Neuron (in vitro differentiated cells): ENCODE data around the gene MUC2.

ENCODE experiments used
- H2AFZ ChIP-seq: one replicate; pipeline ENCODE4 v1.6.1; 2013; ENCODE audit warnings: low read depth, mild to moderate bottlenecking, inconsistent platforms, low read length, moderate library complexity
- H3K27me3 ChIP-seq: one replicate; pipeline ENCODE4 v1.6.1; 2013; ENCODE audit warnings: low read length; ENCODE audit not compliant: insufficient read depth
- H3K36me3 ChIP-seq: one replicate; pipeline ENCODE4 v1.6.1; 2013; ENCODE audit warnings: low read length; ENCODE audit not compliant: insufficient read depth
- H3K4me1 ChIP-seq: one replicate; pipeline ENCODE4 v1.6.1; 2013; ENCODE audit warnings: low read length; ENCODE audit not compliant: insufficient read depth
- H3K4me3 ChIP-seq: 2 replicates; pipeline ENCODE4 v1.5.1; 2013; ENCODE audit warnings: mild to moderate bottlenecking, low read length, moderate library complexity
- H3K9me3 ChIP-seq: one replicate; pipeline ENCODE4 v1.6.1; 2013; ENCODE audit warnings: low read length

MUC2 gene

DNA sequence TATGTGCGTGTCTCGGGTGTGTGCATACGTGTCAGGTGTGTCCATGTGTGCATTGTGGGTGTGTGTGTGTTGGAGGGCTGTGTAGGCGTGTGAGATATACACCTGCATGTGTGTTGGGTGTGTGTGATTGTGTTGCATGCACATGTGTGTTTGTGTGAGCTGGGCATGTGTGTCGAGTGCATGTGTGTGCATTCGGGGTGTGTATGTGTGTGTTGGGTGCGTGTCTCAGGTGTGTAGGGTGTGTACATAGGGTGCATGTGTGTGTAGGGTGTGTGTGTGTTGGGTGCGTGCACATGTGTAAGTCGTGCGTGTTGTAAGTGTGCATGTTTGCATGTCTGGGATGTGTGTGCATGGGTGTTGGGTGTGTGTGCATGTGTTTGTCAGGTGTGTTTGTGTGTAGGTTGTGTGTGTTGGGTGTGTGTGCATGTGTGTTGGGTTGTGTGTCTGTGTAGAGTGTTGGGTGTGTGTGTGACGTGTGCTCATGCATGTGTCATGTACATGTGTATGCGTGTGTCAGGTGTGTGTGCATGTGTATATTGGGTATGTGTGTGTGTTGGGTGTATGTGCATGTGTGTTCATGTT, 42.3 kb upstream of the MUC2 start:
- Histone ChIP-seq H3K9me3 (no peaks in the 10 kb centered on the region), H3K27me3 (no peaks in the 10 kb centered on the region), H3K4me3 (no peak overlapping the region), H3K36me3 (no peaks in the 10 kb centered on the region), H2AFZ (no peak overlapping the region), H3K4me1 (no peaks in the 10 kb centered on the region)

- Histone ChIP-seq H3K27me3 (peaks cover 4% of the 10 kb centered on the region), H3K4me1 (no peaks in the 10 kb centered on the region), H3K36me3 (no peaks in the 10 kb centered on the region), H2AFZ (no peak overlapping the region), H3K4me3 (no peak overlapping the region), H3K9me3 (no peaks in the 10 kb centered on the region)
These were observed 41.5 kb upstream of the MUC2 start for GRCh38 chr11:1033016-1033798.

- Histone ChIP-seq H3K9me3 (no peaks in the 10 kb centered on the region), H3K27me3 (peaks cover 4% of the 10 kb centered on the region), H2AFZ (no peak overlapping the region), H3K36me3 (no peaks in the 10 kb centered on the region), H3K4me1 (no peaks in the 10 kb centered on the region), H3K4me3 (no peak overlapping the region)
These were observed 40.7 kb upstream of the MUC2 start for GRCh38 chr11:1034001-1034400.

DNA sequence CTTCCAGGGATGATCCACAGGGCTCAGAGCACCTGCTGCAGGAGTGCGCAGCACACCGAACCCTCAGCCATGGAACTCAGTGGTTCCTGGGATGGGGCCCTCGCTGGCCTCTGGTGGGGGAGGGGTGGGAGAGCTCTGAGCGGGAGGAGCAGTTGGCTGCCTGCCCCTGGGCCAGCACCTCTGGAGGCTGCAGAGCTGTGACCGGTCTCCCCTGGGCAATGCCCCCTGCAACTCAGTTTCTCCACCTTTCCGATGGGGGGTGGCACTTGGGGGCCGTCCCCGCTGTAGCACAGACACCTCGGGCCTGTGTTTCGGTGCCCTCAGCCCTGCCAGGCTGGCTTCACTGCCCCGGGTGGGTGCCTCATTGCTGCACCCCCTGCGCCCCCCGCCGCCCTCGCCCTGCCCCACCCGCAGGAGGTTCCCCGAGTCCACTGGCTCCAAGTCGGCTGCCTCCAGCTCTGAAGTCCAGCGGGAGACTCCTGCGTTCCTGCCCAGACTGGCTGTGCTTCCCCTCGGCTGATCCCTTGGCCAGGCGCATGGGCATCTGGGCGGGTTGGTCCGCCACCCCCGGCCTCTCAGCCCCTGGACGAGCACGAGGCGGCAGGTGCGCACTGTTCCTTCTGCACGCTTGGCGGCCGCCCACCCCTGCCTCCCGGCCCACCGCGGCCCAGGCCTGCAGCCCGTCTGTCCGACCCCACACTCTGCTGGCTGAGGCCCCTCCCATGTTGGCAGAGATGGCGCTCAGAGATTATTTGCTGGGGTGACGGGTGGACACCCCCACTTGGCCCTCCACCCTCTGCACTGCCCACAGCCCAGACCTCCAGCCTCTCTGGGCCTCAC, 40.0 kb upstream of the MUC2 start:
- H3K4me1 ChIP-seq, result no peaks in the 10 kb centered on the region
- H3K36me3 ChIP-seq, result no peaks in the 10 kb centered on the region
- no peaks in the 10 kb centered on the region for H3K9me3 ChIP-seq
- no peak overlapping the region for H3K4me3 ChIP-seq
- H2AFZ ChIP-seq, result no peak overlapping the region
- peaks cover 4% of the 10 kb centered on the region for H3K27me3 ChIP-seq

GRCh38 chr11:1035577-1036283, 38.9 kb upstream of the MUC2 start:
- Histone ChIP-seq H3K4me3 (no peak overlapping the region), H3K36me3 (no peaks in the 10 kb centered on the region), H2AFZ (no peak overlapping the region), H3K4me1 (no peaks in the 10 kb centered on the region), H3K9me3 (no peaks in the 10 kb centered on the region), H3K27me3 (peaks cover 4% of the 10 kb centered on the region)

DNA sequence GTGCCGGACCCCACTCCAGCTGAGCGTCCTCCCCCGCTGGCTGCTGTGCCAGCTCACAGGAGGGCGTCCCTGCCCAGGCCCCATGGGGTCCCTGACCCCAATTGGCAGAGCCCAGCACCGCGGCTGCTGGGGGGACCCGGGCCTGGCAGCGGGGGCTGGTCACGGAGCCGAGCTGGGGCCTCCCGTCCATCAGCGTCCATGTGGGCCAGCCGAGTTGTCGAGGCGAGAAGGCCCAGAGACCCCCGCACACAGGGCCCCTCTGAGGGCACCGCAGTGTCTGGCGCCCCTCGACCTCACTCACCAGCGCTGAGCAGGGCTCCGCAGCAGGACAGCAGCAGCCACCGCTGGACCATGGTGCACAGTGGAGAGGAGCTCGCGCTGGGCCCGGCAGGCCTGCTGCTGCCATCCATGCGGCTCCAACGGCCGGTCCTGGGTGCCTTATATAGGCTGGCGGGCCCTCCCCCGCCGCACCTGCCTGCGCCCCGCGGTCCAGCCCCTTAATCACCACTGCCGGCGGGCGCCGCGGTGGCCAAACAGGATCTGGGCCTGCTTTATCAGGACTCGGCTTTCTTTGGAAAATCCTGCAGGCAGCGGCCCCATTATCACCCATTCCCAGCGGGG, 38.3 kb upstream of the MUC2 start, which contains the start of gene MUC6:
TSS of gene MUC6 (minus strand) at position 416 of the 621 bp plus-strand sequence. CDS start at position 353, 63 bp downstream.
- Histone ChIP-seq H3K4me1 (no peaks in the 10 kb centered on the region), H3K4me3 (no peak within 1 kb of the TSS), H2AFZ (no peak within 1 kb of the TSS), H3K27me3 (peaks cover 4% of the 10 kb centered on the region), H3K9me3 (no peaks in the 10 kb centered on the region), H3K36me3 (no peaks in the 10 kb centered on the region)

DNA sequence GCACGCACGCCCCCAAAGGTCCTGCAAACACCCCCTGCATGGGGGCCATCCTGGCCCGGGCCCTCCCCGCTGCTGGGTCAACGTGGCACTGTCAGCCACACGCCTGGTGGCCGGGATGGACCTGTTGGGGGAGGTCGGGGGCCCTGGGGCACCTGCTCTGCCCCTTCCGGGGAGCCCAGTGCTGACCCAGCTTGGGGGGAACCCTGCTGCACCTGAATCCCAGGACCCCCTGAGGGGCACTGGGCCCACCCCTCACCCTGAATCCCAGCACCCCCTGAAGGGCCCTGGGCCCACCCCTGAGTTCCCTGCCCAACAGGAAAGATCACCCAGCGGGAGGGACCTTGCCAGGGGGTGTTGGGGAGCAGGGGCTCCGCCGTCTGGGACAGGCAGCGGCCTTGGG, 37.7 kb upstream of the MUC2 start:
- Histone ChIP-seq H3K27me3 (peaks cover 4% of the 10 kb centered on the region), H3K4me3 (no peak overlapping the region), H3K9me3 (no peaks in the 10 kb centered on the region), H3K4me1 (no peaks in the 10 kb centered on the region), H2AFZ (no peak overlapping the region), H3K36me3 (no peaks in the 10 kb centered on the region)

DNA sequence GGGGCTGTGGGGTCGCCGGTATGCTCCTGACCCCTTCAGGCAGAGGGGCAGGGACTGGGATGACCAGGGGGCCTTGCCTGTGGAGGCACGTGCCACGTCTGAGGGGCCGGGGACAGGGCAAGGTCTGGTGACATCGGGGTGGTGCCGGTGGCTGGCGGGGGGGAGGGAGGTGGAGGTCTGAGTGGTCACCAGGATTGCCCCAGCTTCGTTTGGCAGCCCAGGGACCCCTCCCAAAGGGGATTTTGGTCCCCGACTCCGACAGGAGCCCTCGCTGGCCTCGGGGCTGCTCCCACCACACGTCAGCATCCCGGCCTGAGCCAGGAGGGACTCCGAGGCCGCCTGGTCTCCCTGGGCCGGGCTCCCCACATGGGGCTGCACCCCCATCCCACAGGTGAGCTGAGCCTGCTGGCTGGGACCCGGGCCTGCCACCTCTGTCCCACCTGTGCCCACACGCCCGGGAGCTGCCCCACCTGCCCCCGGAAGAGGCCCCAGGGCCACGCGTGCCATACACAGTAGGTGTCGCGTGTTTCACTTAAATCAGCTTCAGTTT, 37.1 kb upstream of the MUC2 start:
- Histone ChIP-seq H3K9me3 (no peaks in the 10 kb centered on the region), H3K4me3 (no peak overlapping the region), H3K27me3 (peaks cover 4% of the 10 kb centered on the region), H3K36me3 (no peaks in the 10 kb centered on the region), H2AFZ (no peak overlapping the region), H3K4me1 (no peaks in the 10 kb centered on the region)

- Histone ChIP-seq H3K9me3 (no peaks in the 10 kb centered on the region), H3K27me3 (peaks cover 4% of the 10 kb centered on the region), H3K4me3 (no peak overlapping the region), H3K4me1 (no peaks in the 10 kb centered on the region), H3K36me3 (no peaks in the 10 kb centered on the region), H2AFZ (no peak overlapping the region)
These were observed 36.3 kb upstream of the MUC2 start for GRCh38 chr11:1038361-1038760.

DNA sequence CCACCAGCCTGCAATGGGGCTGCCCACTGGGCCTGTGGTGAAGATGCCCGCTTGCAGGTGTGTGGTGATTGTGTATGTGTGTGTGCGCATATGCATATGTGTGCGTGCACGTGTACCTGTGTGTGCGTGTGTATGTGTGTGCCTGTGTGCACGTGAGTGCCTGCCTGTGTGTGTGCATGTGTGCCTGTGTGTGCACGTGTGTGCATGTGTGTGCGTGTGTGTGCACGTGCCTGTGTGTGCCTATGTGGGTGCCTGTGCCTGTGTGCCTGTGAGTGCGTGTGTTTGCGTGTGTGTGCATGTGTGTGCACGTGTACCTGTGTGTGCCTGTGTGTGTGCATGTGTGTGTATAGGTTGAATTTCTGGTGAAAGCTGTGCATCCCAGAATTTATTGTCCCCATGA, 35.8 kb upstream of the MUC2 start:
- peaks cover 8% of the 10 kb centered on the region for H3K27me3 ChIP-seq
- no peaks in the 10 kb centered on the region for H3K36me3 ChIP-seq
- H3K9me3 ChIP-seq, result no peaks in the 10 kb centered on the region
- H3K4me1 ChIP-seq, result no peaks in the 10 kb centered on the region
- no peak overlapping the region for H2AFZ ChIP-seq
- H3K4me3 ChIP-seq, result no peak overlapping the region

- H3K4me3 ChIP-seq, result no peak overlapping the region
- peaks cover 8% of the 10 kb centered on the region for H3K27me3 ChIP-seq
- no peaks in the 10 kb centered on the region for H3K4me1 ChIP-seq
- H3K36me3 ChIP-seq, result no peaks in the 10 kb centered on the region
- no peaks in the 10 kb centered on the region for H3K9me3 ChIP-seq
- H2AFZ ChIP-seq, result no peak overlapping the region
These were observed 34.9 kb upstream of the MUC2 start for GRCh38 chr11:1039481-1040427.
